Esophagus squamous epithelium (tissue), 5 donors: Measurements from ENCODE around the gene ASIC2. TPM values are rescaled to one million over a fixed set of nuclear protein-coding genes. Genes with fewer than 3 reads are reported as not detected.

Experiments used
- DNase-seq: peaks from one replicate; lab custom pipeline; 2025; lab: John Stamatoyannopoulos, UW
- H3K27ac ChIP-seq, 4 donors: fragments of 200-600 bp; sonication (generic); one replicate each; pipeline ENCODE4 v1.5.1; 2016 to 2019; ENCODE audit warnings: mild to moderate bottlenecking in 1 of 4
- H3K27me3 ChIP-seq, 4 donors: fragments of 200-600 bp; sonication (generic); 1 replicate in 3 of 4; 2 replicates in 1 of 4; pipeline versions ENCODE4 v1.5.1 to v1.6.0; 2017 to 2021; ENCODE audit warnings: antibody characterized with exemption in 1 of 4
- H3K36me3 ChIP-seq, 3 donors: fragments of 200-600 bp; sonication (generic); one replicate each; pipeline ENCODE4 v1.5.1; 2016 to 2019
- H3K4me1 ChIP-seq, 3 donors: fragments of 200-600 bp; sonication (generic); one replicate each; pipeline ENCODE4 v1.5.1; 2017 to 2019
- H3K4me3 ChIP-seq, 4 donors: fragments of 200-600 bp; sonication (generic); 1 replicate in 3 of 4; 2 replicates in 1 of 4; pipeline ENCODE4 v1.5.1; 2016 to 2019; ENCODE audit warnings: mild to moderate bottlenecking in 2 of 4, moderate library complexity in 1 of 4
- H3K9me3 ChIP-seq, 3 donors: fragments of 200-600 bp; sonication (generic); one replicate each; pipeline ENCODE4 v1.5.1; 2016 to 2019
- POLR2A ChIP-seq, 4 donors: fragments of 450-650 bp; IDR thresholded peaks; one replicate each; pipeline ENCODE4 v1.6.1; 2017; ENCODE audit warnings: antibody characterized with exemption in 4 of 4, mild to moderate bottlenecking in 4 of 4, moderate library complexity in 3 of 4
- WGBS, 2 donors: methylation state at CpG; one replicate each; pipeline ENCODE4 v1.1.5; 2018; 5-methylcytosine and 5-hydroxymethylcytosine counted together
- intact Hi-C: fragments of 100-400 bp; cut with DNase I; formaldehyde crosslinking; loops from one replicate; pipeline ENCODE4 v1.15.0; 2022
- total RNA-seq, 4 donors: library from RNA; depleted of rRNA; stranded (reverse); fragments of >200 nt; gene quantifications; one replicate each; pipeline ENCODE4 v1.1.0, GENCODE V29; 2016
- TF ChIP-seq, protein P1 (sequence below), 6 experiments: fragments of 450-650 bp in 4 of 6; fragments of 200-600 bp in 2 of 6; sonication (generic) in 2 of 6; IDR thresholded peaks; one replicate each; pipeline ENCODE4 v1.5.1; 2016 to 2019; ENCODE audit warnings: antibody characterized with exemption in 6 of 6, mild to moderate bottlenecking in 4 of 6, moderate library complexity in 4 of 6
- donor health status: DM: yes; HTN: yes; CAD: no.

The ASIC2 gene
- total RNA-seq, 4 donors from 2014 or later = 0.29 TPM; not detected in 3

DNA sequence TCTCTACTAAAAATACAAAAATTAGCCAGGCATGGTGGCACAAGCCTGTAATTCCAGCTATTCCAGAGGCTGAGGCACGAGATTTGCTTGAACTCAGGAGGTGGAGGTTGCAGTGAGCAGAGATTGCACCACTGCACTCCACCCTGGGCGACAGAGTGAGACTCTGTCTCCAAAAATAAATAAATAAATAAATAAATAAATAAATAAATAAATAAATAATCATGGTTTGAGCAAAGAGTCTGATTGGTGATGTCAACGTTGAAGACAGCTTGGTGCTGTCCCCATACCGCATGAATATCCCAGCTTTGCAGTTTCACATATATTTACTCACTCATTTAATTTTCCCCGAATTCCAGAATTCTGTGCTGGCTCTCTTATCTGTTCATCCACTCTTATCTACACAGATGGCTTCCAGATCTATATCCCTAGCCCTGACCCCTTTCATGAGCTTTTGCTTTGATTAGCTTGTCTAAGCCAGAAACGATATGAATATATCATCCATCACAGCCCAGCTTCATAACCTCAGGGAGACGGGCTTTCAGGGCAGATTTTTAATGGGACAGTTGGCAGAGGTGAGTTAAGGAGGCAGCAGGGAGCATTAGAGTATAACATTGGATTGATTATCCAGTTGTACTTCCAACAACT is 210.4 kb downstream of the ASIC2 start:
- no peaks in the 10 kb centered on the region for H3K4me1 ChIP-seq
- H3K36me3 ChIP-seq = no peaks in the 10 kb centered on the region
- H3K27me3 ChIP-seq = peaks cover 0 to 78% (median 0%) of the 10 kb centered on the region in 4 donors
- intact Hi-C loops = no loop called here
- TF ChIP-seq, protein P1, sequence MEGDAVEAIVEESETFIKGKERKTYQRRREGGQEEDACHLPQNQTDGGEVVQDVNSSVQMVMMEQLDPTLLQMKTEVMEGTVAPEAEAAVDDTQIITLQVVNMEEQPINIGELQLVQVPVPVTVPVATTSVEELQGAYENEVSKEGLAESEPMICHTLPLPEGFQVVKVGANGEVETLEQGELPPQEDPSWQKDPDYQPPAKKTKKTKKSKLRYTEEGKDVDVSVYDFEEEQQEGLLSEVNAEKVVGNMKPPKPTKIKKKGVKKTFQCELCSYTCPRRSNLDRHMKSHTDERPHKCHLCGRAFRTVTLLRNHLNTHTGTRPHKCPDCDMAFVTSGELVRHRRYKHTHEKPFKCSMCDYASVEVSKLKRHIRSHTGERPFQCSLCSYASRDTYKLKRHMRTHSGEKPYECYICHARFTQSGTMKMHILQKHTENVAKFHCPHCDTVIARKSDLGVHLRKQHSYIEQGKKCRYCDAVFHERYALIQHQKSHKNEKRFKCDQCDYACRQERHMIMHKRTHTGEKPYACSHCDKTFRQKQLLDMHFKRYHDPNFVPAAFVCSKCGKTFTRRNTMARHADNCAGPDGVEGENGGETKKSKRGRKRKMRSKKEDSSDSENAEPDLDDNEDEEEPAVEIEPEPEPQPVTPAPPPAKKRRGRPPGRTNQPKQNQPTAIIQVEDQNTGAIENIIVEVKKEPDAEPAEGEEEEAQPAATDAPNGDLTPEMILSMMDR (IDR thresholded peaks at IDR 0.05) = no peak
- TF ChIP-seq POLR2A (IDR thresholded peaks at IDR 0.05) = no peak
- DNase-seq = no peak
- H3K9me3 ChIP-seq = no peaks in the 10 kb centered on the region
- H3K27ac ChIP-seq = no peak overlapping the region
- no peak overlapping the region for H3K4me3 ChIP-seq
- 72 to 73% methylated on average over 7 of the region's 7 CpGs for WGBS, 2 donors

GRCh38 chr17:33080091-33080490 is 213.0 kb downstream of the ASIC2 start:
- H3K4me3 ChIP-seq = no peak overlapping the region
- intact Hi-C loops = no loop called here
- no peaks in the 10 kb centered on the region for H3K4me1 ChIP-seq
- no peak for DNase-seq
- peaks cover 0 to 78% (median 0%) of the 10 kb centered on the region in 4 donors for H3K27me3 ChIP-seq
- no peaks in the 10 kb centered on the region for H3K9me3 ChIP-seq
- H3K27ac ChIP-seq = no peak overlapping the region
- TF ChIP-seq POLR2A (IDR thresholded peaks at IDR 0.05) = no peak
- TF ChIP-seq, protein P1 (IDR thresholded peaks at IDR 0.05) = no peak
- no peaks in the 10 kb centered on the region for H3K36me3 ChIP-seq
- WGBS, 2 donors = 66 to 91% methylated on average over 3 of the region's 3 CpGs

DNA sequence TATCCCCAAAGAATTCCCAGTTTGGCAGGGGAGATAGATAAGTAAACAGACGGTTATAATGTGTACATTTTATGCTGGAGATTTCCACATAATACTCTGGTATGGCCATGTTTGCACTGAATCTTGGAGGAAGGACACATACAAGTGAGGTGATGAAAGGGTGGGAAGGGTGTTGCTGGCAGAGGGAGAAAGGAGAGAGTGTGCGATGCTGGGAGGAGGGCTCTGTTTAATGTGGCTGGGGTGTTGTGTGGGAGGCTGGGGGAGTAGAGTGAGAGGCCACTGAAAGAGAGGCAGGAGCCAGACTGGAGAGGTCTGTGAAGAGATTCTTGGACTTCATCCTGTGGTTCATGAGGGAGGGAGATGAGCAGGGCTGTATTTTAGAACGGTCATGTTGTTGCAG is 213.9 kb downstream of the ASIC2 start:
- Histone ChIP-seq H3K9me3 (no peaks in the 10 kb centered on the region), H3K4me3 (no peak overlapping the region), H3K27ac (no peak overlapping the region), H3K36me3 (no peaks in the 10 kb centered on the region), H3K4me1 (no peaks in the 10 kb centered on the region), H3K27me3 (peaks cover 0 to 77% (median 0%) of the 10 kb centered on the region in 4 donors)
- no peak for DNase-seq
- no peak for TF ChIP-seq POLR2A (IDR thresholded peaks at IDR 0.05)
- TF ChIP-seq, protein P1 (IDR thresholded peaks at IDR 0.05) = no peak
- WGBS, 2 donors = 57 to 59% methylated on average over 3 of the region's 3 CpGs
- intact Hi-C loops = no loop called here

- H3K36me3 ChIP-seq = no peaks in the 10 kb centered on the region
- TF ChIP-seq, protein P1 (IDR thresholded peaks at IDR 0.05) = no peak
- no peak for TF ChIP-seq POLR2A (IDR thresholded peaks at IDR 0.05)
- peaks cover 0 to 78% (median 0%) of the 10 kb centered on the region in 4 donors for H3K27me3 ChIP-seq
- no peak overlapping the region for H3K4me3 ChIP-seq
- H3K4me1 ChIP-seq = no peaks in the 10 kb centered on the region
- H3K27ac ChIP-seq = no peak overlapping the region
- no peak for DNase-seq
- WGBS, 2 donors = 59 to 69% methylated on average over 1 of the region's 1 CpG
- intact Hi-C loops = no loop called here
- no peaks in the 10 kb centered on the region for H3K9me3 ChIP-seq
These were observed 216.1 kb downstream of the ASIC2 start for GRCh38 chr17:33076979-33077378.

GRCh38 chr17:33073416-33073815 is 219.7 kb downstream of the ASIC2 start:
- no peak for TF ChIP-seq POLR2A (IDR thresholded peaks at IDR 0.05)
- TF ChIP-seq, protein P1 (IDR thresholded peaks at IDR 0.05) = no peak
- intact Hi-C loops = no loop called here
- Histone ChIP-seq H3K4me3 (no peak overlapping the region), H3K27me3 (peaks cover 0 to 57% (median 0%) of the 10 kb centered on the region in 4 donors), H3K36me3 (no peaks in the 10 kb centered on the region), H3K4me1 (no peaks in the 10 kb centered on the region), H3K9me3 (no peaks in the 10 kb centered on the region), H3K27ac (no peak overlapping the region)
- DNase-seq = no peak
- 42 to 58% methylated on average over 7 of the region's 7 CpGs for WGBS, 2 donors
